ENCODE results near the gene FBN3.
"Not testable (repeated sequence)": the region's sequence is repeated elsewhere in the genome, so short reads cannot be mapped to it uniquely, and the experiment has no call there.

Gene FBN3

DNA sequence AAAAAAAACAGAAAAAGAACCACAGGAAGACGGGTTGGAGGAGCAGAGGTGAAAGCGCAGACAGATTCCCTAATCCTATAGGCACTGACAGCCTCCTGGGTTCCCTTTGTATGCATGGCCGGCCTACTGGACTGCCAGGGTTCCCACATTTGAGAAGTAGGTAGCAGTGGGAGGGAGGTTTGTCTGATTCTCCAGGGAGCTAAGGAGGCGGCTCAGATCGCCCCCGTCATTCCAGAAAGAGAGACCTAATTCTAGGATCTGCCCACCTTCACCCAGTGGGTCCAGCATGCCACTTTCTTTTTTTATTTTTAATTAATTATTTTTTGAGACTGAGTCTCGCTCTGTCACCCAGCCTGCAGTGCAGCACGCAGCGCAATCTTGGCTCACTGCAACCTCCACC lies 106.5 kb downstream of the FBN3 start:
- Histone ChIP-seq H3K27me3 (ENCODE audit: control insufficient read depth in 5 of 5, insufficient read depth in 4 of 5, low read length in 5 of 5) (peaks cover 0 to 6% (median 0%) of the 10 kb centered on the region in 5 donors), H3K9ac (ENCODE audit: low read length in 5 of 5) (no peak overlapping the region), H3K4me3 (ENCODE audit: low read depth in 1 of 5, low read length in 5 of 5) (no peak overlapping the region), H3K4me1 (ENCODE audit: control insufficient read depth in 5 of 5, insufficient read depth in 5 of 5, low read length in 5 of 5) (no peaks in the 10 kb centered on the region), H3K9me3 (ENCODE audit: control insufficient read depth in 5 of 5, low read length in 5 of 5) (no peaks in the 10 kb centered on the region), H3K27ac (ENCODE audit: low read depth, low read length) (no peak overlapping the region), H3K36me3 (ENCODE audit: control insufficient read depth in 5 of 5, insufficient read depth in 5 of 5, low read length in 5 of 5) (no peaks in the 10 kb centered on the region)

- peaks cover 0 to 6% (median 0%) of the 10 kb centered on the region in 5 donors for H3K27me3 ChIP-seq (ENCODE audit: control insufficient read depth in 5 of 5, insufficient read depth in 4 of 5, low read length in 5 of 5)
- H3K27ac ChIP-seq (ENCODE audit: low read depth, low read length) = no peak overlapping the region
- no peaks in the 10 kb centered on the region for H3K4me1 ChIP-seq (ENCODE audit: control insufficient read depth in 5 of 5, insufficient read depth in 5 of 5, low read length in 5 of 5)
- no peak overlapping the region for H3K4me3 ChIP-seq (ENCODE audit: low read depth in 1 of 5, low read length in 5 of 5)
- H3K36me3 ChIP-seq (ENCODE audit: control insufficient read depth in 5 of 5, insufficient read depth in 5 of 5, low read length in 5 of 5) = no peaks in the 10 kb centered on the region
- no peaks in the 10 kb centered on the region for H3K9me3 ChIP-seq (ENCODE audit: control insufficient read depth in 5 of 5, low read length in 5 of 5)
- no peak overlapping the region for H3K9ac ChIP-seq (ENCODE audit: low read length in 5 of 5)
Measured at GRCh38 chr19:8041531-8041931, 107.9 kb downstream of the FBN3 start.

DNA sequence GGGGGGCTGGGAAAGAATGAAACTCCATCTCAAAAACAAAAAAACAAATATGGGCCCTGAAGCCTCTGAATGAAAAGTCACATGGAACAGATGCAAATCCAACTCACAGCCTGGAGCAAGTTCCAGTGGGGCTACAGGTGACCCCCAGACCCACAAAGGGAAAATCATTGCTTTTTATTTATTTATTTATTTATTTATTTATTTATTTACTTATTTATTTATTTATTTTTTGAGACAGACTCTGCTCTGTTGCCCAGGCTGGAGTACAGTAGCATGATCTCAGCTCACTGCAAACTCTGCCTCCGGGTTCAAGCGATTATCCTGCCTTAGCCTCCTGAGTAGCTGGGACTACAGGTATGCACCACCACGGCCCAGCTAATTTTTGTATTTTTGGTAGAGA lies 110.2 kb downstream of the FBN3 start:
- Histone ChIP-seq H3K27me3 (ENCODE audit: control insufficient read depth in 5 of 5, insufficient read depth in 4 of 5, low read length in 5 of 5) (peaks cover 0 to 9% (median 0%) of the 10 kb centered on the region in 5 donors), H3K36me3 (ENCODE audit: control insufficient read depth in 5 of 5, insufficient read depth in 5 of 5, low read length in 5 of 5) (no peaks in the 10 kb centered on the region), H3K9me3 (ENCODE audit: control insufficient read depth in 5 of 5, low read length in 5 of 5) (no peaks in the 10 kb centered on the region), H3K27ac (ENCODE audit: low read depth, low read length) (no peak overlapping the region), H3K4me3 (ENCODE audit: low read depth in 1 of 5, low read length in 5 of 5) (no peak overlapping the region), H3K9ac (ENCODE audit: low read length in 5 of 5) (no peak overlapping the region), H3K4me1 (ENCODE audit: control insufficient read depth in 5 of 5, insufficient read depth in 5 of 5, low read length in 5 of 5) (no peaks in the 10 kb centered on the region)

GRCh38 chr19:8038815-8039214 lies 110.6 kb downstream of the FBN3 start:
- Histone ChIP-seq H3K4me1 (ENCODE audit: control insufficient read depth in 5 of 5, insufficient read depth in 5 of 5, low read length in 5 of 5) (no peaks in the 10 kb centered on the region), H3K27me3 (ENCODE audit: control insufficient read depth in 5 of 5, insufficient read depth in 4 of 5, low read length in 5 of 5) (peaks cover 0 to 9% (median 0%) of the 10 kb centered on the region in 5 donors), H3K36me3 (ENCODE audit: control insufficient read depth in 5 of 5, insufficient read depth in 5 of 5, low read length in 5 of 5) (no peaks in the 10 kb centered on the region), H3K9me3 (ENCODE audit: control insufficient read depth in 5 of 5, low read length in 5 of 5) (no peaks in the 10 kb centered on the region), H3K9ac (ENCODE audit: low read length in 5 of 5) (no peak overlapping the region), H3K4me3 (ENCODE audit: low read depth in 1 of 5, low read length in 5 of 5) (no peak overlapping the region), H3K27ac (ENCODE audit: low read depth, low read length) (no peak overlapping the region)

DNA sequence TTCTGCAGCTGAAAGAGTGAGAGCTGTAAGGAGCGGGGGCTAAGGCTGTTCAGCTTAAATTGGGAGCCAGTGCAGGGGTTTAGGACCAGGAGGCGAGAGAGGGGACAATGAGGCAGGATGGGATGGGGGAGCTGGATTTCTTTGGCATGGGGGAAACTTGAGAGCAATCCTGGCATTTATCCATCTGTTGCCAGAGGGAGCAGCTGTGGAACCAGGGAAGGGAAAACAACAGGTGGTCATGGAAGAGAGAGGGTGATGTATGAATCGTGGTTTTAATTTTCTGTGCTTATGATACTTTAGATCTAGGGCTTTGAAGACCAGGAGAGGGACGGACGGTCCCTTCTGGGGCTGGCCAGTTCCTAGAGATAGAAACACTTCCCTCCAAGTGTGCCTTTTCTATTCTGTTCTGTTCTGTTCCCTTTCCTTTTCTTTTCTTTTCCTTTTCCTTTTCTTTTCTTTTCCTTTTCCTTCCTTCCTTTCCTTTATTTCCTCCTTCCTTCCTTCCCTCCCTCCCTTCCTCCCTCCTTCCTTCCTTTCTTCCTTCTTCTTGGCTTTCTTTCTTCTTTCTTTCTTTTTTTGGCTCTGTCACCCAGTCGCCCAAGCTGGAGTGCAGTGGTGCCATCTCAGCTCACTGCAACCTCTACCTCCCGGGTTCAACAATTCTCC lies 112.8 kb downstream of the FBN3 start:
- peaks cover 0 to 10% (median 0%) of the 10 kb centered on the region in 5 donors for H3K27me3 ChIP-seq (ENCODE audit: control insufficient read depth in 5 of 5, insufficient read depth in 4 of 5, low read length in 5 of 5)
- H3K9me3 ChIP-seq (ENCODE audit: control insufficient read depth in 5 of 5, low read length in 5 of 5) = no peaks in the 10 kb centered on the region
- no peaks in the 10 kb centered on the region for H3K4me1 ChIP-seq (ENCODE audit: control insufficient read depth in 5 of 5, insufficient read depth in 5 of 5, low read length in 5 of 5)
- H3K4me3 ChIP-seq (ENCODE audit: low read depth in 1 of 5, low read length in 5 of 5) = no peak overlapping the region
- no peak overlapping the region for H3K27ac ChIP-seq (ENCODE audit: low read depth, low read length)
- no peaks in the 10 kb centered on the region for H3K36me3 ChIP-seq (ENCODE audit: control insufficient read depth in 5 of 5, insufficient read depth in 5 of 5, low read length in 5 of 5)
- H3K9ac ChIP-seq (ENCODE audit: low read length in 5 of 5) = no peak overlapping the region

GRCh38 chr19:8034178-8034525 lies 115.2 kb downstream of the FBN3 start:
- Histone ChIP-seq H3K4me1 (ENCODE audit: control insufficient read depth in 5 of 5, insufficient read depth in 5 of 5, low read length in 5 of 5) (peaks cover 0 to 5% (median 3%) of the 10 kb centered on the region in 5 donors), H3K4me3 (ENCODE audit: low read depth in 1 of 5, low read length in 5 of 5) (no peak overlapping the region), H3K36me3 (ENCODE audit: control insufficient read depth in 5 of 5, insufficient read depth in 5 of 5, low read length in 5 of 5) (no peaks in the 10 kb centered on the region), H3K9me3 (ENCODE audit: control insufficient read depth in 5 of 5, low read length in 5 of 5) (peaks cover 0 to 2% (median 0%) of the 10 kb centered on the region in 5 donors), H3K27ac (ENCODE audit: low read depth, low read length) (no peak overlapping the region), H3K27me3 (ENCODE audit: control insufficient read depth in 5 of 5, insufficient read depth in 4 of 5, low read length in 5 of 5) (peaks cover 0 to 7% (median 0%) of the 10 kb centered on the region in 5 donors), H3K9ac (ENCODE audit: low read length in 5 of 5) (no peak overlapping the region)

DNA sequence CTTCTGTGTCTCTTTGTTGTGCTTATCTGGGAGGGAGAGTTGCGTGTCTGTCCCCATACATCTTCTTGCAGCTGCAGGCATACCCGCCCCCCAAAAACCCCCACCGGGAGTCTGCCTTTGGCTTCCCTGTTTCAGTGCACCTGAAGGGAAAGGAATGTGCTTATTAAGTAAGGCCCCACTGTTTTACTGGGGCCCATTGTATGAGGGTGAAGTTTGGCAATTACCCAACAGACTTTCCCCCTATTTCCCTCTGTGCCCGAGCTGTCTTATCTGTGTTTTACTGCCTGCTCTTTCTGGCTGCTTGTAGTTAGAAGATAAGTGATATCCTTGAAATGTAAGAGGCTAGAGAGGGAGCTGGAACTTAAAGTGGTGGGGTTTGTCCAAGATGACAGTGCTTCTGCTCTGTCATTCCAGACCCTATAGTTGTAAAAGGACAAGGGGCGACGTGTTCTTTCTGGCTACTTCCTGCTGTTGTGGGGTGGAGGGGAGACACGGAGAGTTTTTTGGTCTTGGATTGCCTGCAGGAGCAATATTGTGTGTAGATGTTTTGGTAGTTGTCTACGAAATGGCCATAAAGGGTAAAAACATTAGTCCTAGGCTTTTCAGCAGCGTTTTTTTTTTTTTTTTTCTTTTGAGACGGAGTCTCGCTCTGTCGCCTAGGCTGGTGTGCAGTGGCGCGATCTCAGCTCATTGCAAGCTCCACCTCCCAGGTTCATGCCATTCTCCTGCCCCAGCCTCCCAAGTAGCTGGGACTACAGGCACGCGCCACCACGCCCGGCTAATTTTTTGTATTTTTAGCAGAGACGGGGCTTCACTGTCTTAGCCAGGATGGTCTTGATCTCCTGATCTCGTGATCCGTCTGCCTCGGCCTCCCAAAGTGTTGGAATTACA lies 115.9 kb downstream of the FBN3 start:
- H3K27me3 ChIP-seq (ENCODE audit: control insufficient read depth in 5 of 5, insufficient read depth in 4 of 5, low read length in 5 of 5); H3K4me3 ChIP-seq (ENCODE audit: low read depth in 1 of 5, low read length in 5 of 5); H3K27ac ChIP-seq (ENCODE audit: low read depth, low read length): not testable (repeated sequence)

DNA sequence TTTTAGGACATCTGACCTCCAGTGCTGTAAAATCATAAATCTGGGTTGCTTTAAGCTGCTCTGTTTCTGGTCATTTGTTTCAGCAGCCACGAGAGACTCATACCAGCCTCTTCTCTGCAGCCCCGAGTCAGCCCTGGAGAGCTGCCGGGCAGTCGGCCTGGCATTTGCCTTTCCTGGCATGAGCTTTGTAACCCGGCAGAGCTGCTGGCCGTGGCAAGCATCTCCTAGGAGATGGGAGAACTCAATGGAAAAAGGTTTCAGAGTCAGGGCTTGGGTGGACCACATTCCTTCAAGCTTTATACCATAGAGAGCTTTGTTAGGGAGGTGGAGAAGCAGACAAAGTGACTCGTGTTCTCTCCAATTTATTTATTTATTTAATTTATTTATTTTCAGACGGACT lies 118.4 kb downstream of the FBN3 start:
- Histone ChIP-seq H3K27me3 (ENCODE audit: control insufficient read depth in 5 of 5, insufficient read depth in 4 of 5, low read length in 5 of 5) (peaks cover 0 to 2% (median 0%) of the 10 kb centered on the region in 5 donors), H3K27ac (ENCODE audit: low read depth, low read length) (no peak overlapping the region), H3K9ac (ENCODE audit: low read length in 5 of 5) (no peak overlapping the region), H3K4me3 (ENCODE audit: low read depth in 1 of 5, low read length in 5 of 5) (no peak overlapping the region), H3K36me3 (ENCODE audit: control insufficient read depth in 5 of 5, insufficient read depth in 5 of 5, low read length in 5 of 5) (no peaks in the 10 kb centered on the region), H3K4me1 (ENCODE audit: control insufficient read depth in 5 of 5, insufficient read depth in 5 of 5, low read length in 5 of 5) (peaks cover 0 to 15% (median 13%) of the 10 kb centered on the region in 5 donors), H3K9me3 (ENCODE audit: control insufficient read depth in 5 of 5, low read length in 5 of 5) (peaks cover 0 to 2% (median 0%) of the 10 kb centered on the region in 5 donors)

More for the DNA sequence above, 115.9 kb downstream of the FBN3 start:
- H3K9ac ChIP-seq (ENCODE audit: low read length in 5 of 5); H3K36me3 ChIP-seq (ENCODE audit: control insufficient read depth in 5 of 5, insufficient read depth in 5 of 5, low read length in 5 of 5); H3K9me3 ChIP-seq (ENCODE audit: control insufficient read depth in 5 of 5, low read length in 5 of 5): not testable (repeated sequence)
- H3K4me1 ChIP-seq (ENCODE audit: control insufficient read depth in 5 of 5, insufficient read depth in 5 of 5, low read length in 5 of 5) = peaks cover 0 to 11% (median 9%) of the 10 kb centered on the region in 5 donors

DNA sequence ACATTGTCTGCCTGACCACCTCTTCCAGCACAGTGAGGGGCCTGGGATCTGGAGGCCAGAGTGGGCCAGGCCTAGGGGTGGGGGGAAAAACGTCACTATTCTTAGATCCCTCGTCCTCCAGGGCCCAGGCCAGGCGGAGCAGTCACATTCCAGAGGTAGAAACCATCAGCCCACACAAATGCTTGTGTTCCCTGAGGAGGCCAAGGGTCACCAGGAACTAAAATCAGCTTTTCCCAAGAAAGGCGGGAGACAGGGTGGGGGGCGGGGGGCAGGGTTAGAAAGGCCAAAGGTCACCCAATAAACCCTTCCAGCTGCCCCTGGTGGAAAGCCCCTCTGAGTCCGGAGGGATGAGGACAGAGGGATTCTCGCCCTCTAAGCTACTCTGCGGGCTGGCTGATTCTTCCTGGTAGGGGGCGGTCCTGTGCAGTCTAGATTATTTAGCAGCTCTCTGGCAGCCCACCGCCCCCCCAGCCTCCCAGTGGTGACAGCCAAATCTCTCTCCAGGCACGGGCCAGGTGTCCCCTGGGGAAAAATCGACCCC lies 120.4 kb downstream of the FBN3 start:
- peaks cover 0 to 2% (median 0%) of the 10 kb centered on the region in 5 donors for H3K27me3 ChIP-seq (ENCODE audit: control insufficient read depth in 5 of 5, insufficient read depth in 4 of 5, low read length in 5 of 5)
- H3K27ac ChIP-seq (ENCODE audit: low read depth, low read length) = no peak overlapping the region
- peak overlapping the region in 1 of 5 donors; percentile 22 for H3K4me3 ChIP-seq (ENCODE audit: low read depth in 1 of 5, low read length in 5 of 5)
- peaks cover 0 to 15% (median 13%) of the 10 kb centered on the region in 5 donors for H3K4me1 ChIP-seq (ENCODE audit: control insufficient read depth in 5 of 5, insufficient read depth in 5 of 5, low read length in 5 of 5)
- H3K9me3 ChIP-seq (ENCODE audit: control insufficient read depth in 5 of 5, low read length in 5 of 5) = peaks cover 0 to 2% (median 0%) of the 10 kb centered on the region in 5 donors
- H3K36me3 ChIP-seq (ENCODE audit: control insufficient read depth in 5 of 5, insufficient read depth in 5 of 5, low read length in 5 of 5) = no peaks in the 10 kb centered on the region
- no peak overlapping the region for H3K9ac ChIP-seq (ENCODE audit: low read length in 5 of 5)

- Histone ChIP-seq H3K4me1 (ENCODE audit: control insufficient read depth in 5 of 5, insufficient read depth in 5 of 5, low read length in 5 of 5) (peaks cover 0 to 15% (median 13%) of the 10 kb centered on the region in 5 donors), H3K36me3 (ENCODE audit: control insufficient read depth in 5 of 5, insufficient read depth in 5 of 5, low read length in 5 of 5) (no peaks in the 10 kb centered on the region), H3K9me3 (ENCODE audit: control insufficient read depth in 5 of 5, low read length in 5 of 5) (no peaks in the 10 kb centered on the region), H3K27me3 (ENCODE audit: control insufficient read depth in 5 of 5, insufficient read depth in 4 of 5, low read length in 5 of 5) (no peaks in the 10 kb centered on the region), H3K4me3 (ENCODE audit: low read depth in 1 of 5, low read length in 5 of 5) (no peak overlapping the region), H3K9ac (ENCODE audit: low read length in 5 of 5) (no peak overlapping the region), H3K27ac (ENCODE audit: low read depth, low read length) (no peak overlapping the region)
Measured at GRCh38 chr19:8025316-8025715, 124.1 kb downstream of the FBN3 start.
